Fibroblast of the aortic adventitia (primary cell): ENCODE data around the gene UTP25. TPM values are rescaled to one million over a fixed set of nuclear protein-coding genes. Genes with fewer than 3 reads are reported as not detected.
A peak's percentile ranks its signal among the peaks of the same experiment; 100 is the strongest.

Experiments used
- DNase-seq: peaks from one replicate; pipeline ENCODE4 v3.0.0-alpha.2; 2010; ENCODE audit warnings: low read depth
- H3K4me3 ChIP-seq: 2 replicates; pipeline ENCODE4 v1.5.1; 2011; ENCODE audit warnings: low read depth, mild to moderate bottlenecking, control low read depth, low read length, moderate library complexity
- CTCF ChIP-seq: IDR thresholded peaks from 2 replicates; pipeline ENCODE4 v1.5.1; 2011; ENCODE audit warnings: mild to moderate bottlenecking, low read length, control low read depth, inconsistent platforms; ENCODE audit not compliant: insufficient read depth
- total RNA-seq: library from RNA; depleted of rRNA; stranded (reverse); fragments of >200 nt; gene quantifications from 2 replicates; pipeline ENCODE4 v1.2.3, GENCODE V29; 2012; ENCODE audit warnings: low replicate concordance

UTP25 gene
- total RNA-seq, 1 donor = 32.6 TPM

- H3K4me3 ChIP-seq = no peak overlapping the region
- TF ChIP-seq CTCF = no peak
- no peak for DNase-seq
Measured at GRCh38 chr1:209816923-209817322, 10.8 kb upstream of the UTP25 start.

- TF ChIP-seq CTCF = no peak
- DNase-seq = no peak
- no peak overlapping the region for H3K4me3 ChIP-seq
Measured at GRCh38 chr1:209817691-209818090, 10.1 kb upstream of the UTP25 start.

GRCh38 chr1:209819058-209819457 is 8.7 kb upstream of the UTP25 start:
- no peak overlapping the region for H3K4me3 ChIP-seq
- DNase-seq = no peak
- no peak for TF ChIP-seq CTCF

- no peak for TF ChIP-seq CTCF
- no peak overlapping the region for H3K4me3 ChIP-seq
- DNase-seq = no peak
Measured at GRCh38 chr1:209820986-209821385, 6.8 kb upstream of the UTP25 start.

GRCh38 chr1:209822706-209823105 is 5.1 kb upstream of the UTP25 start:
- DNase-seq = no peak

GRCh38 chr1:209823143-209824041 is 4.4 kb upstream of the UTP25 start:
- no peak overlapping the region for H3K4me3 ChIP-seq
- TF ChIP-seq CTCF = peak; percentile 69
- DNase-seq = peak; percentile 89

More at GRCh38 chr1:209822706-209823105, 5.1 kb upstream of the UTP25 start:
- H3K4me3 ChIP-seq = no peak overlapping the region
- TF ChIP-seq CTCF = no peak
